ENCODE results near the gene PNMA8B. TPM values are rescaled to one million over a fixed set of nuclear protein-coding genes. Genes with fewer than 3 reads are reported as not detected.

The PNMA8B gene
- total and polyA plus RNA-seq, 2 donors (not counting 3 experiments of a cell fraction or from before 2014, with no cell fraction given) = 0.11 TPM; not detected in 1

DNA sequence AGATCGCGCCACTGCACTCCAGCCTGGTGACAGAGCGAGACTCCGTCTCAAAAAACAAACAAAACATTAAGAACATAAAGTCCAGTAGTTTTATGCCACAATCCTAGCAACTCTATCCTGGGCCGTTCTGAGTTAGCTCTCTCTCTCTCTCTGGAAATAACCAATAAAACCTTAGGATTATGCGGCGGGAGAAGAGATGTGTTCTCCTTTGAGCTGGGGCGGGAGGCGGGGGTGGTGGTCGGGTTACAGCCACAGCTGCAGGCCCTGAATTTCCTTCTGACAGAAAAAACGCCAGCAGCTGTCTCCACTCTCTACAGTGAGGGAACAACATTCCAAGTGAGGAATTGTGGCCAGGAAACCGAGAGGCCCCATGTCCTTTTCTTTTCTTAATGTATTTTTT lies 15.3 kb downstream of the PNMA8B start:
- dilution Hi-C loops (cut with MboI; ENCODE audit: extremely low pct_ligation_motif_present, low sequenced_read_pairs) (no loop called here), intact Hi-C loops (cut with micrococcal nuclease) (no loop called here)
- POLR2A ChIA-PET = no interaction called here
- Histone ChIP-seq H3K27ac (ENCODE audit: insufficient read depth, low read depth, low read length) (no peak overlapping the region), H3K9me1 (replicated peaks; ENCODE audit: control insufficient read depth, extremely low read depth, insufficient read depth, low read length) (no peaks in the 10 kb centered on the region), H4K20me1 (replicated peaks; ENCODE audit: control insufficient read depth, extremely low read depth, insufficient read depth, low read length) (no peaks in the 10 kb centered on the region), H3K4me2 (ENCODE audit: insufficient read depth, low read length) (no peak overlapping the region), H3K27me3 (ENCODE audit: control insufficient read depth in 2 of 2, insufficient read depth in 2 of 2, low read length in 2 of 2) (peaks cover 0 to 2% of the 10 kb centered on the region in 2 experiments), H3K4me1 (ENCODE audit: control insufficient read depth, extremely low read depth, insufficient read depth, low read length) (peaks cover 6% of the 10 kb centered on the region), H3K9me3 (replicated peaks; ENCODE audit: control insufficient read depth, insufficient read depth, low read length) (no peaks in the 10 kb centered on the region), H3K4me3 (replicated peaks in 1 of 3; ENCODE audit: insufficient read depth in 1 of 3, low read depth in 1 of 3, low read length in 3 of 3) (no peak overlapping the region), H3K79me2 (ENCODE audit: control insufficient read depth, insufficient read depth, low read length) (no peaks in the 10 kb centered on the region), H3K9ac (replicated peaks; ENCODE audit: extremely low read depth, insufficient read depth, low read length) (no peak overlapping the region), H3K36me3 (ENCODE audit: control insufficient read depth in 2 of 2, extremely low read depth in 1 of 2, insufficient read depth in 2 of 2, low read length in 2 of 2) (no peaks in the 10 kb centered on the region), H2AFZ (ENCODE audit: low read depth, low read length) (no peak overlapping the region)
- FAIRE-seq (no peak), DNase-seq (ENCODE audit: low read depth, low spot score) (peak; percentile 16)
- BruUV-seq (replicated peaks) = no TSS peak
- CTCF ChIA-PET = interaction anchor here (0.9 kb wide), 1 partner anchor 80 kb away, joined by 3 read pairs; no protein-coding TSS in a partner anchor
- TF ChIP-seq FOS (IDR thresholded peaks at IDR 0.05; ENCODE audit: borderline replicate concordance, insufficient read depth, low read length) (no peak), GATA2 (IDR thresholded peaks at IDR 0.05; ENCODE audit: insufficient read depth, insufficient read length, low read depth, low read length) (no peak), POLR2A (IDR thresholded peaks at IDR 0.05; ENCODE audit: low read depth, low read length) (no peak), EZH2 (IDR thresholded peaks at IDR 0.05; ENCODE audit: borderline replicate concordance, low read depth, low read length, severe bottlenecking) (no peak), POLR2AphosphoS5 (IDR thresholded peaks at IDR 0.05; ENCODE audit: insufficient read depth, low read depth, low read length) (no peak), JUN (IDR thresholded peaks at IDR 0.05; ENCODE audit: borderline replicate concordance, insufficient read depth, insufficient read length, low read depth) (no peak), MYC (IDR thresholded peaks at IDR 0.05; ENCODE audit: low read depth, low read length) (no peak)
- TF ChIP-seq, protein P1, sequence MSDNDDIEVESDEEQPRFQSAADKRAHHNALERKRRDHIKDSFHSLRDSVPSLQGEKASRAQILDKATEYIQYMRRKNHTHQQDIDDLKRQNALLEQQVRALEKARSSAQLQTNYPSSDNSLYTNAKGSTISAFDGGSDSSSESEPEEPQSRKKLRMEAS (IDR thresholded peaks at IDR 0.05; ENCODE audit: insufficient read depth, insufficient read length) = no peak
- TF ChIP-seq, protein P2, sequence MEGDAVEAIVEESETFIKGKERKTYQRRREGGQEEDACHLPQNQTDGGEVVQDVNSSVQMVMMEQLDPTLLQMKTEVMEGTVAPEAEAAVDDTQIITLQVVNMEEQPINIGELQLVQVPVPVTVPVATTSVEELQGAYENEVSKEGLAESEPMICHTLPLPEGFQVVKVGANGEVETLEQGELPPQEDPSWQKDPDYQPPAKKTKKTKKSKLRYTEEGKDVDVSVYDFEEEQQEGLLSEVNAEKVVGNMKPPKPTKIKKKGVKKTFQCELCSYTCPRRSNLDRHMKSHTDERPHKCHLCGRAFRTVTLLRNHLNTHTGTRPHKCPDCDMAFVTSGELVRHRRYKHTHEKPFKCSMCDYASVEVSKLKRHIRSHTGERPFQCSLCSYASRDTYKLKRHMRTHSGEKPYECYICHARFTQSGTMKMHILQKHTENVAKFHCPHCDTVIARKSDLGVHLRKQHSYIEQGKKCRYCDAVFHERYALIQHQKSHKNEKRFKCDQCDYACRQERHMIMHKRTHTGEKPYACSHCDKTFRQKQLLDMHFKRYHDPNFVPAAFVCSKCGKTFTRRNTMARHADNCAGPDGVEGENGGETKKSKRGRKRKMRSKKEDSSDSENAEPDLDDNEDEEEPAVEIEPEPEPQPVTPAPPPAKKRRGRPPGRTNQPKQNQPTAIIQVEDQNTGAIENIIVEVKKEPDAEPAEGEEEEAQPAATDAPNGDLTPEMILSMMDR (IDR thresholded peaks at IDR 0.05; ENCODE audit: extremely low read depth in 1 of 2, insufficient read depth in 1 of 2, low read depth in 1 of 2, low read length in 2 of 2) = no peak

All from endothelial cell of umbilical vein (primary cell).